Stimulated activated CD4-positive, alpha-beta T cell treated with anti-CD3 and anti-CD28 coated beads, Interleukin-2, amount 100 ng/mL, for 4 hours (primary cell): ENCODE data around the gene SRPRB.

Experiments used
- DNase-seq: peaks from one replicate; pipeline ENCODE4 v3.0.0-alpha.2; 2020; ENCODE audit warnings: low read depth

SRPRB gene

DNA sequence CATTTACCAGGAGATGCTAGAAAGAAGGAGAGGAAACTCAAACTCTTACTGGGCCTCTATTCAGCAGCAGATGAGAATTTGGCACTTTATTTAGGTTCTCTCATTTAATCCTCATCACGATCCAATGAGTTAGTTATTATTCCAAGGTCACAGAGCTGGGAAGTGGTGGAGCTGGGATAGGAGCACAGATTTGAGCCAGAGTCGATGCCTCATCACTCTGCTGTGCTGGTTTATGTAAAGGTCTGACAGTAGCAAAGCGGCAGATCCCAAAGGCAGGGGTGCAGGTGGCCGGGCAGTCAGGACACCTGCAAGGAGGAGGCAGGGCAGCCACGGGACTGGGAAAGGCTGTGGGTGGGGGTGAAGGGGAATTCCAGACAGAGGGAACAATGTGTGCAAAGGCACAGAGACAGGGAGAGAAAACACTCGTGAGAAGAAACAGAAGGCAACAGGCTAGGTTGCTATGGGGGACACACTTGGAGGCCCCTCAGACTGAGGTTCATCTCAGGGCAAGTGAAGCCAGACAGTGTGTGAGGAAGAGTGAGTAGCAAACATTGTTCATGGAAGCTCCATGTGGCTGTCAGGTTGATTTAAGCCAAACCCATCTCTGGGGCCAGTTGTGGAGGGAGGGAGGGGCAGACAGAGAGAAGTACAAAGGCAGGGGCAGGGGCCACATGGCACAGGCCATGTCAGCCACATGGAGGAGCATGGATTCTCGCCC lies 63.3 kb downstream of the SRPRB start:
- DNase-seq: no peak

DNA sequence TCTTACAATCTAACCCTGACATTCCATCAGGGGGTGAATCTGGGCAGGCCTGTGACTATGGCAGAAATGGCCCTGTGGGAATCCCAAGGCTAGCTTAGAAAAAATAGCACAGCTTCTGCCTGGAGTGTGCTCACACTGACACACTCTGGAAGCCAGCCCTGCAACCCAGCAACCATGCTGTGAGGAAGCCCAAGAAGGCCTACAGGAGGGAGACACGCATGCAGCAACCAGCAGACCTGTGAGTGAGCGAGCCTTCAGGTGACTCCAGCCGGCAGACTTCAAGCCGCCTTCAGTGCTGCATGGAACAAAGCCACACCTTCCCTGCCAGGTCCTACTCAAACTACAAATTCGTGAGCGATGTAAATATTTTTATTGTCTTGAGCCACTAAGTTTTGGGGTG lies 64.0 kb downstream of the SRPRB start:
- DNase-seq: no peak

DNA sequence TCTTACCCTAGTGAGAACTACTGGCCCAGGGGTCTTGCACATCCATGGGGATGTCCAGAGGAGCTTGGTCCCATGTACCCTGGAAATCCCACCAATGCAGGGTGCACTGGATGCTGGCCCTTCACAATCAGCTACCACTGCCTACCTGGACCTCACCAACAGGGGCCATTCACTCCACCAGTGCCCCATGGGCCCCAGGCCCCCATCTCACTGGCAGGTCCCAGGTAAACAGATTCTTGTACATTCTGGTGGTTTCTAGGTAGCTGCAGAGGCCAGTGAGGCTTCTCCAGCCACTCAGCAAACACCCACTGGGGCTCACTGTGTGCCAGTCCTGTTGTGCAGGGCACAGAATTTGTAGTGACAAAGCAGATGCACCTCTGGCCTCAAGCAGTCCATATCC lies 65.2 kb downstream of the SRPRB start:
- DNase-seq: no peak
